Activated CD4-positive, alpha-beta T cell treated with anti-CD3 and anti-CD28 coated beads, Interleukin-2, amount 50 U/mL, for 4 hours (primary cell): Measurements from ENCODE around the gene CPTP.

Experiments used
- DNase-seq, 2 experiments: peaks; one replicate each; pipeline ENCODE4 v3.0.0-alpha.2; 2020

CPTP gene

GRCh38 chr1:1320666-1321448 is 3.7 kb upstream of the CPTP start:
- DNase-seq: no peak

GRCh38 chr1:1321477-1321876 is 3.1 kb upstream of the CPTP start:
- no peak for DNase-seq

GRCh38 chr1:1322418-1322817 is 2.2 kb upstream of the CPTP start:
- DNase-seq: no peak

GRCh38 chr1:1322952-1323351 is 1.6 kb upstream of the CPTP start:
- no peak for DNase-seq

DNA sequence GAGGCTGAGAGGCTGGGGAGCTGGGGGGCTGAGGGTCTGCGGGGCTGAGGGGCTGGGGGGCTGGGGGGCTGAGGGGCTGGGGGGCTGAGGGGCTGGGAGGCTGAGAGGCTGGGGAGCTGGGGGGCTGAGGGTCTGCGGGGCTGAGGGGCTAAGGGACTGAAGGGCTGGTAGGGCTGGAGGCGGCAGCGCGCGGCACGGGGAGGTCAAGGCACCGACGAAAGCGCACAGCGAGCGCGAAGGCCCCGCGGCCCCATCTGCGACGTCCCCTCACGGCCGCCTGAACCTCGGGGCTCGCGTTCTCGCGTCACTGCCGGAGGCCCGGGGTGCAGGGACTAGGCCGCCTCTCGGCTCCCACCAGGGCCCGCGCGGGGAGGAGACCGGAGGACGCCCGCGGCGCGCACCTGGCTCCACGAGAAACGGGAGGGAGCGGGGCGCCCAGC is 498 bp upstream of the CPTP start:
- DNase-seq: no peak

DNA sequence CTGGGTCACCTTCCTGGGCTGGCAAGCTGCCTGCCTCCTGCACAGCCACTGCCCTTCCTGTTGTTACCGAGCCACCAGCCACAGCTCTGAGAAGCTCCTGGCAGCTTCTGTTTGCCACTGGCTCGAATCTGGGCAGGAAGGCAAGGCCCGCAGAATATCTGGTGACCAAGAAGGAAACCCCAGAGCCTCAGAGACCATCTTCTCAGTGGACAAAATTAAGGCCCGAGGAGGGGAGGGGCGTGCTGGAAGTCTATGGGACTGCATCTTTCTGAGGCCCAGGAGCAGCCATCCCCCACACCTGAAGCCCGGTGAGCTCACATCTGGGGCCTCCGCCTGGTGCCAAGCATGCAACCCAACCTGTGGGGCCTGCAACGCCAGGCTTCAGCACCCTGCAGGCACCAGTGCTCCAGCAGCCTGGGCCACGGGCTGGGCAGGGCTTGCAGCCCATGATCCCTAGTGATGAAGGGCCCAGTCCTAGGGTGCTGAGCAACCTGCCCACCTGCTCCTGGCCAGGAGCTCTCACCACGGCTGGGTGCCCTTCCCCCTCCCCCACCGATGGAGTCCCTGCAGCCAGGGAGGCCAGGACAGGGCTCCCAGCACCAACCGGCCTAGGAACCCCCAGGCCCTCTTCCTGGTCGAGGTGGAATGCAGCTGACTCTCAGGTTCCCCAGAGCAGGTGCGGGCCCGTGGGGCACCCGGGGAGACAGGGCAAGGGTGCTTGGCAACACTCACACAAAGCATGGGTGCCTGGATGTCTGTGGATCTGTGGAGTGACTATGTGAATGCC is 879 bp downstream of the CPTP start:
- DNase-seq: no peak

DNA sequence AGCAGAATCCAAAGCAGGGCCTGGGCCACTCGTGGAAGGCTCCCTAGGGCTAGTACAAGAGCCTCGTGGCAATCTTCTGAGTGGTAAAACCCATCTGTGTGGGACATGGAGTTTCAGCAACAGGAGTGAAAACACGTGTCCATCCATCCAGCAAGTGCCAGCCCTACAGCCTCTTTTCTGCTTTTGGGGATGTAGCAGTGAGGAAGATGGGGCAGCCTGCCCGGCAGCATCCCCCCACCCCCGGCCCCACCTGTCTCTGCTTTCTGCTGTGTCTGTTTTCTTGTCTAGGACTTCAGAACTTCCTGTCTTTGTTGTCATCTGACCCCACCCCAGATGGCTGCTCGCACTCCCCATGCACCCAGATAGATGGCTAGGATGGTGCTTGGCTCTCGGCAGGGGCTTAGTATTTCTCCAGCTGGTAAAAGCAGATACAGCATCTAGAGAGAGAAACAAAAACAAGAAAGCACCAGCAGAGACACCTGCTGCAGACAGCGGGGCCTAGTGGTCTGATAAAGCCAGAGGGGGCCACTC is 1.5 kb downstream of the CPTP start:
- no peak for DNase-seq

GRCh38 chr1:1327291-1327690 is 2.7 kb downstream of the CPTP start:
- no peak for DNase-seq

- DNase-seq: no peak
Observed at GRCh38 chr1:1328254-1328653, 3.7 kb downstream of the CPTP start.

DNA sequence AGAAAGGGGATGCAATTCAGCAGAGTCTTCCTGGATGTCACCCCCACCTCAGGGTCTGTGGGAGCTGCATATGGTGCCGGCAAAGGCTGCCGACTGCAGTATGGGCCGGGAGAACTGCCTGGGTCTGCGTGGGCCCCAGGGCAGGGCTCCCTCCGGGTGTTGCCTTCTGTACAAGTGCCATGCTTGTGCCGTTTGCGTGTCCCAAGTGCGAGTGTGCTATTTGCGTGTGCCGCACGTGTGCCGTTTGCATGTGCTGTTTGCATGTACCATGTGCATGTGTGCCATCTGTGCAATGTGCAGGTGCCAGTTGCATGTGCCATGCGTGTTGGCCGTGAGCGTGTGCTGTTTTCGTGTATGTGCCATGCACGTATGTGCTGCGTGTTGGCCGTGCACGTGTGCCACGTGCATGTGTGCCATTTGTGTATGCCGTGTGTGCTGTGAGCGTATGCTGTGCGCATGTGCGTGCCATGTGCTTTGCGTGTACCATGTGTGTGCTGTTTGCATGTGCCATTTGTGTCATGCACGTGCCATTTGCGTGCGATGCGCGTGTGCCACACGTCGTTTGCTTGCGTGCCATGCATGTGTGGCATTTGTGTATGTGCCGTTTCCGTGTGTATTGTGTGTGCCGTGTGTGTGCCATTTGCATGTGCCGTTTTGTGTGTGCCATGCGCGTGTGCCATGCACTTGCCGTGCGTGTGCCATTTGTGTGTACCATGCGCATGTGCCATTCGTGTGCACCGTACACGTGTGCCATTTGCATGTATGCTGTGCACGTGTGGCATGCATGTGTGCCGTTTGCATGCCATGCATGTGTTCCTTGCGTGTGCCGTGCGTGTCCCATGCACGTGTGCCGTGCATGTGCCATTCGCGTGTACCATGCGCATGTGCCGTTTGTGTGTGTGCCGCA is 5.0 kb downstream of the CPTP start:
- DNase-seq: no peak

- no peak for DNase-seq
Observed at GRCh38 chr1:1330366-1331067, 5.9 kb downstream of the CPTP start.

DNA sequence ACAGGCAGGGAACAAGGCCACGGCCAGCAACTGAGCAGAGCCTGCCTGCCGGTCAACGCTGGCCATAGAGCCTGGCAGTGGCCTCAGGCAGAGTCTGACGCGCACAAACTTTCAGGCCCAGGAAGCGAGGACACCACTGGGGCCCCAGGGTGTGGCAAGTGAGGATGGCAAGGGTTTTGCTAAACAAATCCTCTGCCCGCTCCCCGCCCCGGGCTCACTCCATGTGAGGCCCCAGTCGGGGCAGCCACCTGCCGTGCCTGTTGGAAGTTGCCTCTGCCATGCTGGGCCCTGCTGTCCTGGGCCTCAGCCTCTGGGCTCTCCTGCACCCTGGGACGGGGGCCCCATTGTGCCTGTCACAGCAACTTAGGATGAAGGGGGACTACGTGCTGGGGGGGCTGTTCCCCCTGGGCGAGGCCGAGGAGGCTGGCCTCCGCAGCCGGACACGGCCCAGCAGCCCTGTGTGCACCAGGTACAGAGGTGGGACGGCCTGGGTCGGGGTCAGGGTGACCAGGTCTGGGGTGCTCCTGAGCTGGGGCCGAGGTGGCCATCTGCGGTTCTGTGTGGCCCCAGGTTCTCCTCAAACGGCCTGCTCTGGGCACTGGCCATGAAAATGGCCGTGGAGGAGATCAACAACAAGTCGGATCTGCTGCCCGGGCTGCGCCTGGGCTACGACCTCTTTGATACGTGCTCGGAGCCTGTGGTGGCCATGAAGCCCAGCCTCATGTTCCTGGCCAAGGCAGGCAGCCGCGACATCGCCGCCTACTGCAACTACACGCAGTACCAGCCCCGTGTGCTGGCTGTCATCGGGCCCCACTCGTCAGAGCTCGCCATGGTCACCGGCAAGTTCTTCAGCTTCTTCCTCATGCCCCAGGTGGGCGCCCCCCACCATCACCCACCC is 6.7 kb downstream of the CPTP start, which contains the start of gene TAS1R3:
TSS of gene TAS1R3 (plus strand) at position 213 of the 898 bp plus-strand sequence. CDS start at position 279, 66 bp downstream.
- no peak for DNase-seq

- no peak for DNase-seq
Observed at GRCh38 chr1:1332031-1332755, 7.6 kb downstream of the CPTP start.

DNA sequence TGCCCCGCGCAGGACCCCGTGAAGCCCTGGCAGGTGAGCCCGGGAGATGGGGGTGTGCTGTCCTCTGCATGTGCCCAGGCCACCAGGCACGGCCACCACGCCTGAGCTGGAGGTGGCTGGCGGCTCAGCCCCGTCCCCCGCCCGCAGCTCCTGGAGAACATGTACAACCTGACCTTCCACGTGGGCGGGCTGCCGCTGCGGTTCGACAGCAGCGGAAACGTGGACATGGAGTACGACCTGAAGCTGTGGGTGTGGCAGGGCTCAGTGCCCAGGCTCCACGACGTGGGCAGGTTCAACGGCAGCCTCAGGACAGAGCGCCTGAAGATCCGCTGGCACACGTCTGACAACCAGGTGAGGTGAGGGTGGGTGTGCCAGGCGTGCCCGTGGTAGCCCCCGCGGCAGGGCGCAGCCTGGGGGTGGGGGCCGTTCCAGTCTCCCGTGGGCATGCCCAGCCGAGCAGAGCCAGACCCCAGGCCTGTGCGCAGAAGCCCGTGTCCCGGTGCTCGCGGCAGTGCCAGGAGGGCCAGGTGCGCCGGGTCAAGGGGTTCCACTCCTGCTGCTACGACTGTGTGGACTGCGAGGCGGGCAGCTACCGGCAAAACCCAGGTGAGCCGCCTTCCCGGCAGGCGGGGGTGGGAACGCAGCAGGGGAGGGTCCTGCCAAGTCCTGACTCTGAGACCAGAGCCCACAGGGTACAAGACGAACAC is 8.3 kb downstream of the CPTP start:
- DNase-seq: no peak

- DNase-seq: no peak
Observed at GRCh38 chr1:1333551-1334241, 9.1 kb downstream of the CPTP start.

DNA sequence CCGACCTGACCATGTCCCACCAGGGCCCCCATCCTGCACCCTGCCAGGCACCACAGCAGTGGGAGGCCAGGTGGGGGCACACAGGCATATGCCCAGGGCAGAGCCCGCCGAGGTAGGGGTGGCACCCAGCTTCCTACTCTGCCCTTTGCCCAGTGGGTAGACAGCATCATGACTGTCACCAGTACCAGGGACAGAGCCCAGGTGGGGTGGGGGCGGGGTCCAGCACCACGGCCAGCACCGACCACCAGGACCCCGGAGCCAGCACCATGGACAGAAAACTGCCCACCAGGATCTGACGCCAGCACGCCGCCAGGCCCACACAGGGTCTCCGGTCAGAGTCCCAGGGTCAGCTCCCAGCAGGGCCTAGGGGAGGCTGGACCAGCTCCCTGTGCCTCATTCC is 10.2 kb downstream of the CPTP start:
- no peak for DNase-seq

GRCh38 chr1:1335283-1335682 is 10.7 kb downstream of the CPTP start:
- no peak for DNase-seq

DNA sequence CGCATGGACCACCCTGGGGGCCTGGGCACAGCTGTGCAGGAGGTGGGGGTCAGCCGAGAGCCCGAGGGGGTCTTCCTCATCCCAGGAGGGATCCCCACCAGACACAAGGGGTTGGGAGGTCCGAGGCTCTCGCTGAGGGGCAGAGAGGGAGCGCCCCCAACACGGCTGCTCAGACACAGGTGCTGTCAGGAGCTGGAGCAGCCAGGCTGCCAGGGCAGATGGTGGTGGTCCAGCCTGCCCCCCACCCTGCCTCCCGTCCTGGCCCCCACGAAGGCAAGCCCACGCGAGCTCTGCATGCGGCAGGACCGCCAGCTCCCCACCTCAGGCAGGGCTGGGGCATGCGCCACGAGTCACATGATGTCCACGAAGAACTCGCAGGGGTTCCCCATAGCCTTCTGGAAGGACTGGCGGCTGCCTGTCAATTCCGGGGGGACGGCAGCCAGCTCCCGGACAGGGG is 11.2 kb downstream of the CPTP start:
- no peak for DNase-seq

DNA sequence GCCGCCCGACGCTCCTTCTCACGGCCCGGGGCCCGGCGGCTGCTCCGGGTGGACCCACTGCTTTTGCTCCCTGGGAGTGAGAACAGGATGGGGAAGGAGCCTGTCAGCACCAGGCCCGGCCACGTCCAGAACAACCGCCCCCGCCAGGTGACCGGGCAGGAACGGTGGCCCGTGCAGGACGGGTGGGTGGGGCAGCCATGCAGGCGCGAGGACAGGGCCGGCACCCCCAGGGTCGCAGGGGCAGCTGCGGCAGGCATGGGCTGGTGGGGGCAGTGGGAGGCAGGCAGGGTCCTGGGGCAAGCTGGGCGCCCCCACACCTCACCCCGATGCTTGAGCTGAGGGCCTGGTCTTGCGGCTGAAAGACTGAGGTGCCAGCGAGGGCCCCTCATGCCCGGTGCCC is 11.8 kb downstream of the CPTP start:
- no peak for DNase-seq
